Brain microvascular endothelial cell (primary cell): ENCODE measurements around the gene CHRNB4.

ENCODE experiments used
- DNase-seq: peaks from one replicate; pipeline ENCODE4 v3.0.0-alpha.2; 2020
- H3K27ac ChIP-seq: fragments of 250-450 bp; sonication (Bioruptor Pico); 2 replicates; pipeline ENCODE4 v1.5.1; 2020; ENCODE audit warnings: mild to moderate bottlenecking, moderate library complexity
- H3K27me3 ChIP-seq: fragments of 250-450 bp; sonication (Bioruptor Pico); replicated peaks from 2 replicates; pipeline ENCODE4 v1.5.1; 2020; ENCODE audit warnings: mild to moderate bottlenecking
- H3K36me3 ChIP-seq: fragments of 250-450 bp; sonication (Bioruptor Pico); replicated peaks from 2 replicates; pipeline ENCODE4 v1.5.1; 2020; ENCODE audit warnings: mild to moderate bottlenecking
- H3K4me3 ChIP-seq: 2 replicates; pipeline ENCODE4 v1.5.1; 2011; ENCODE audit warnings: low read depth, mild to moderate bottlenecking, control low read depth, low read length, moderate library complexity
- CTCF ChIP-seq: IDR thresholded peaks from 2 replicates; pipeline ENCODE4 v1.5.1; 2011; ENCODE audit warnings: low read depth, mild to moderate bottlenecking, moderate library complexity, low read length, control low read depth, inconsistent platforms; ENCODE audit errors: missing control alignments
- in situ Hi-C: cut with HindIII; loops from 2 replicates; pipeline ENCODE4 v1.10.0; 2017; ENCODE audit warnings: low sequenced_read_pairs, low pct_ligation_motif_present

Gene CHRNB4

DNA sequence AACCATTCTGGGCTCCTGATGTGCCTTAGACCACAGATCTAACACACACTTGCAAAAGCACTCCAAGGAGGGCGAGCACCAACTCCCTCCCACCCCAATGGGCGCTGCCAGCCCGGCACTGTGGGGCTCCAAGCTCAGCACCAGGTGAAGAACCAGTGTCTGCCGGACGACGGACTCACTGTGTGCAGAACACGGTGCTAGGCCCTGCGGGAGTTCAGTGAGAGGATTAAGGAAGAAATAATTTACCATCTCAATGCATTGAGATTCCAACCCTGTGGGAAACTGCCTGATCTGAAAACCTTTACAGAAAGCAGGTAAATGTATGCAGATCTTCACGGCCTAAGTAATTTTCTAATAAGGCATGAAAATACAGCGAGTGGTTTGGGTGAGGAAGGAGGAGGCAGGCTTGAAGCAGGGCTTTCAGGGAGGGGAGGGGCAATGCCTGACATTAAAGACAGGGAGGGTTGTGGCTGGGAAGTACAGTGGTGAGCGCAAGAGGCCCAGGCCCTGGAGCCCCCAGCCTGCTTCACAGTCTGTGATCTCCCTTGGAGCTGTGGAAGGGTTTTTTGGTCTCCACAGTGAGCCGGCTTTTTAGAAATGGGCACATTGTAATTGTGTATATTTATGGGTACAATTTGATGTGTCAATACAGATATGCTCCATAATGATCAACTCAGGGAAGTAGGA lies 35.6 kb upstream of the CHRNB4 start:
- Histone ChIP-seq H3K27me3 (no peaks in the 10 kb centered on the region), H3K36me3 (no peaks in the 10 kb centered on the region), H3K27ac (no peak overlapping the region), H3K4me3 (no peak overlapping the region)
- TF ChIP-seq CTCF: no peak
- in situ Hi-C loops: no loop called here
- no peak for DNase-seq

DNA sequence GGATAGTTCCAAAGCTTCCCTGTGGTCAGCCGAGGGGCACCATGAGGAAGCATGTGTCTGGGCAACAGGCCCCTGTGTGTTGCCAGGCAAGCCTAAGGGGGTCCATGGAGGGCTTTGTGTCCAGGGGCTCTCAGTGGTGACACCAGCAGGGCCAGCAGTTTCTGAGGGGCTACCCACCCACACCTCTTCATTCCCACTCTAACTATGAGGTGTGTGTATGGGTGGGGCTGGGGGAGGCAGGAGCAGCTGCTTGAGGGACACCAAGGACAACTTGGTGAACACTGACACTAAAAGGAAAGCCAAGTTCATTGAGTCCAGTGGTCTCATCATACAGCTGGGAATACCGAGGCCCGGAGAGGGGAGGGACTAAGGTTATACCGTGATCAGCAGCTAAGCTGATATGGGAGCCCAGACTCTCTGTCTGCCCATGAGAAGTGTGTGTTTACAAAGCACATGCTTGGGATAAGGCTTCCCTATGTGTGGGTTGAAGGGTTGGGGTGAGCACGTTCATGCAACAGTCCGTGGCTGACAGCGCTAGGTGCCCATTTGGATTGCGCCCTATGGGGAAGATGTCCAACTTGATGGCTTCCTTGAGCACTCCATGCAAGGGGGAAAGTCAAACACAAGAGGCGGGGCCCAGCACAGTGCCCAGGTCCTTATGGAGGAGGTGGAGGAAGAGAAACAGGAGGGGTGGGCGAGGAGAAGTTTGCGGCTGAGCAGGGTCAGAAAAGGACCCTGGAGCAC lies 34.8 kb upstream of the CHRNB4 start:
- Histone ChIP-seq H3K27ac (no peak overlapping the region), H3K27me3 (no peaks in the 10 kb centered on the region), H3K4me3 (no peak overlapping the region), H3K36me3 (no peaks in the 10 kb centered on the region)
- in situ Hi-C loops: no loop called here
- no peak for DNase-seq
- no peak for TF ChIP-seq CTCF

- H3K27ac ChIP-seq: no peak overlapping the region
- H3K36me3 ChIP-seq: no peaks in the 10 kb centered on the region
- TF ChIP-seq CTCF: no peak
- H3K27me3 ChIP-seq: no peaks in the 10 kb centered on the region
- in situ Hi-C loops: no loop called here
- H3K4me3 ChIP-seq: no peak overlapping the region
- DNase-seq: no peak
These were observed 34.2 kb upstream of the CHRNB4 start for GRCh38 chr15:78675206-78675605.

- DNase-seq: no peak
- H3K36me3 ChIP-seq: no peaks in the 10 kb centered on the region
- no peaks in the 10 kb centered on the region for H3K27me3 ChIP-seq
- no peak overlapping the region for H3K27ac ChIP-seq
- no peak for TF ChIP-seq CTCF
- no peak overlapping the region for H3K4me3 ChIP-seq
- in situ Hi-C loops: no loop called here
These were observed 33.0 kb upstream of the CHRNB4 start for GRCh38 chr15:78673917-78674444.

GRCh38 chr15:78673476-78673875 lies 32.5 kb upstream of the CHRNB4 start:
- TF ChIP-seq CTCF: no peak
- Histone ChIP-seq H3K27me3 (no peaks in the 10 kb centered on the region), H3K4me3 (no peak overlapping the region), H3K27ac (no peak overlapping the region), H3K36me3 (no peaks in the 10 kb centered on the region)
- DNase-seq: no peak
- in situ Hi-C loops: no loop called here
